GM23248 (cell line): ENCODE measurements around the gene YARS2. TPM values are rescaled to one million over a fixed set of nuclear protein-coding genes. Genes with fewer than 3 reads are reported as not detected.

Experiments
- DNase-seq: peaks from one replicate; pipeline ENCODE4 v3.0.0-alpha.2; 2015
- H2AFZ ChIP-seq: fragments of 200-600 bp; sonication (generic); 2 replicates; pipeline ENCODE4 v1.6.1; 2016; ENCODE audit warnings: antibody characterized with exemption
- H3F3A ChIP-seq: fragments of 200-600 bp; sonication (generic); 2 replicates; pipeline ENCODE4 v1.6.1; 2016; ENCODE audit warnings: mild to moderate bottlenecking, antibody characterized with exemption, mixed run types; ENCODE audit not compliant: insufficient read depth
- H3K27ac ChIP-seq: fragments of 200-600 bp; sonication (generic); 2 replicates; pipeline ENCODE4 v1.5.1; 2016; ENCODE audit warnings: mild to moderate bottlenecking
- H3K27me3 ChIP-seq: fragments of 200-600 bp; sonication (generic); replicated peaks from 2 replicates; pipeline ENCODE4 v1.6.1; 2016; ENCODE audit warnings: mild to moderate bottlenecking; ENCODE audit not compliant: insufficient read depth
- H3K36me3 ChIP-seq: fragments of 200-600 bp; sonication (generic); 2 replicates; pipeline ENCODE4 v1.6.1; 2016; ENCODE audit warnings: low read depth, mild to moderate bottlenecking
- H3K4me1 ChIP-seq: fragments of 200-600 bp; sonication (generic); 2 replicates; pipeline ENCODE4 v1.6.1; 2016; ENCODE audit warnings: mild to moderate bottlenecking; ENCODE audit not compliant: insufficient read depth
- H3K4me2 ChIP-seq: fragments of 200-600 bp; sonication (generic); one replicate; pipeline ENCODE4 v1.6.1; 2016; ENCODE audit warnings: mild to moderate bottlenecking; ENCODE audit not compliant: unreplicated experiment
- H3K4me3 ChIP-seq: fragments of 200-600 bp; sonication (generic); 2 replicates; pipeline ENCODE4 v1.5.1; 2016; ENCODE audit warnings: mild to moderate bottlenecking
- H3K79me2 ChIP-seq: fragments of 200-600 bp; sonication (generic); 2 replicates; pipeline ENCODE4 v1.6.1; 2016; ENCODE audit warnings: mild to moderate bottlenecking; ENCODE audit not compliant: insufficient read depth
- H3K9ac ChIP-seq: fragments of 200-600 bp; sonication (generic); 2 replicates; pipeline ENCODE4 v1.6.1; 2016; ENCODE audit warnings: mild to moderate bottlenecking
- H3K9me2 ChIP-seq: fragments of 200-600 bp; sonication (generic); 2 replicates; pipeline ENCODE4 v1.6.1; 2016; ENCODE audit warnings: mixed run types, mild to moderate bottlenecking, moderate library complexity; ENCODE audit not compliant: insufficient read depth
- H3K9me3 ChIP-seq: fragments of 200-600 bp; sonication (generic); one replicate; pipeline ENCODE4 v1.6.1; 2017; ENCODE audit warnings: low read depth
- H4K20me1 ChIP-seq: fragments of 200-600 bp; sonication (generic); 2 replicates; pipeline ENCODE4 v1.6.0; 2016; ENCODE audit not compliant: insufficient read depth
- EZH2 ChIP-seq: fragments of 200-600 bp; sonication (generic); IDR thresholded peaks from 2 replicates; pipeline ENCODE4 v1.6.1; 2018; ENCODE audit warnings: antibody characterized with exemption, mild to moderate bottlenecking; ENCODE audit not compliant: insufficient read depth, poor library complexity, severe bottlenecking
- EZH2phosphoT487 ChIP-seq: fragments of 200-600 bp; sonication (generic); IDR thresholded peaks from 2 replicates; pipeline ENCODE4 v1.6.1; 2018; ENCODE audit warnings: antibody characterized with exemption, moderate library complexity, mild to moderate bottlenecking, low read depth; ENCODE audit not compliant: insufficient read depth
- WGBS, 2 experiments: methylation state at CpG; one replicate each; pipeline ENCODE4 v1.1.6; 2015 to 2017; ENCODE audit warnings: low lambda C conversion rate in 2 of 2, low coverage in 1 of 2; ENCODE audit errors: missing lambda C conversion rate in 2 of 2; 5-methylcytosine and 5-hydroxymethylcytosine counted together
- in situ Hi-C: fragments of 300-500 bp; cut with MboI; formaldehyde crosslinking; loops from 2 replicates; pipeline ENCODE4 v1.15.0; 2020
- polyA plus RNA-seq: library from polyadenylated mRNA; unstranded; fragments of >200 nt; fragmentation: Nextera tagmentation; extraction: Ambion mirVana; gene quantifications from 2 replicates; pipeline ENCODE4 v1.2.1, GENCODE V29; 2016
- total RNA-seq: library from RNA; depleted of rRNA; stranded (reverse); fragments of >200 nt; shearing (Covaris generic); gene quantifications from 2 replicates; pipeline ENCODE4 v1.2.3, GENCODE V29; 2014

YARS2 gene
- total and polyA plus RNA-seq, 2 experiments from 2014 or later = 30.8 to 33.1 TPM

DNA sequence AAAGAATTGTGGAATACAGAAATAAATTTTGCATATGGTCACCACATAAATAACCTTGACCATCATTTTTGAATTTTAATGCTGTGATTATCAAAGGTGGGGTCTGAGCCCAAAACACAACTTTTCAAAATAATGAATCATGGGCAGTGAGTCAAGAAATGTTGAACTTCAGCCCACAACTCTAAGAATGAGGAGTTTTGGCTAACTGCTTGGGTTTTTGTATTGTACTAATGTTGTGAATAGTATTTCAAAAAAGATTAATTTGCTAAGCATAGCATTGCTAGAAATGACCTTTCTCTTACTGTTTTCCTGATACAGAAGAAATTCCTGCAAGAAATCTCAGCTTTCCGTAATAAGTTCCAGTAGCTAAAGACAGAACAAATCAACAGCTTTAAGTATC lies 24.4 kb upstream of the YARS2 start:
- no peaks in the 10 kb centered on the region for H3K4me1 ChIP-seq
- no peaks in the 10 kb centered on the region for H3F3A ChIP-seq
- DNase-seq = no peak
- no peaks in the 10 kb centered on the region for H4K20me1 ChIP-seq
- no peak overlapping the region for H2AFZ ChIP-seq
- WGBS, 2 experiments = 2 to 6% methylated on average over 1 of the region's 1 CpG
- no peaks in the 10 kb centered on the region for H3K79me2 ChIP-seq
- H3K36me3 ChIP-seq = no peaks in the 10 kb centered on the region
- no peak overlapping the region for H3K4me2 ChIP-seq
- H3K4me3 ChIP-seq = no peak overlapping the region
- H3K27me3 ChIP-seq = no peaks in the 10 kb centered on the region
- H3K9ac ChIP-seq = no peak overlapping the region
- no peak overlapping the region for H3K27ac ChIP-seq
- in situ Hi-C loops = no loop called here
- TF ChIP-seq EZH2 (no peak), EZH2phosphoT487 (no peak)
- H3K9me3 ChIP-seq = no peaks in the 10 kb centered on the region
- H3K9me2 ChIP-seq = no peaks in the 10 kb centered on the region

DNA sequence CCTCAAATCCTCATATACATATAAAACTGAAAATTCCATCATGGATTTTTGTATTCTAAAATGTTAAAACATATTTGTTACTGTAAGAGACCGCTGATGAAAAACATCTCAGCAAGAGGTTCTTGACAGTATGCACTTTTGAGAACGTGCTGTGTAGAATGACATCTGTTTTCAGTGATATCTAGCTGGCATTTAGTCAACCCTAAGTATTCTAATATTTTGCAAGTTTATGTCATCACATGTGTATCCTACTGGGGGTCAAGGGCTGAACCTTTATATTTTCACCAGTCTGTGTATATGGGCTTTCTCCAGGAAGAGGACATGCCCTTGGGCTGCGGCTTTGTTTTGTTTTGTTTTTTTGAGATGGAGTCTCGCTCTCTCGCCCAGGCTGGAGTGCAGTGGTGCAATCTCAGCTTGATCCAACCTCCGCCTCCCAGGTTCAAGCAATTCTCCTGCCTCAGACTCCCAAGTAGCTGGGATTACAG lies 22.0 kb upstream of the YARS2 start:
- no peak overlapping the region for H2AFZ ChIP-seq
- no peak overlapping the region for H3K9ac ChIP-seq
- H3K79me2 ChIP-seq = no peaks in the 10 kb centered on the region
- no peak overlapping the region for H3K4me3 ChIP-seq
- H4K20me1 ChIP-seq = no peaks in the 10 kb centered on the region
- TF ChIP-seq EZH2phosphoT487 (no peak), EZH2 (no peak)
- no peaks in the 10 kb centered on the region for H3F3A ChIP-seq
- H3K4me1 ChIP-seq = no peaks in the 10 kb centered on the region
- no peaks in the 10 kb centered on the region for H3K36me3 ChIP-seq
- in situ Hi-C loops = no loop called here
- no peak overlapping the region for H3K4me2 ChIP-seq
- no peak overlapping the region for H3K27ac ChIP-seq
- H3K27me3 ChIP-seq = no peaks in the 10 kb centered on the region
- DNase-seq = no peak
- WGBS, 2 experiments = 7 to 17% methylated on average over 6 of the region's 6 CpGs
- H3K9me3 ChIP-seq = no peaks in the 10 kb centered on the region
- no peaks in the 10 kb centered on the region for H3K9me2 ChIP-seq

DNA sequence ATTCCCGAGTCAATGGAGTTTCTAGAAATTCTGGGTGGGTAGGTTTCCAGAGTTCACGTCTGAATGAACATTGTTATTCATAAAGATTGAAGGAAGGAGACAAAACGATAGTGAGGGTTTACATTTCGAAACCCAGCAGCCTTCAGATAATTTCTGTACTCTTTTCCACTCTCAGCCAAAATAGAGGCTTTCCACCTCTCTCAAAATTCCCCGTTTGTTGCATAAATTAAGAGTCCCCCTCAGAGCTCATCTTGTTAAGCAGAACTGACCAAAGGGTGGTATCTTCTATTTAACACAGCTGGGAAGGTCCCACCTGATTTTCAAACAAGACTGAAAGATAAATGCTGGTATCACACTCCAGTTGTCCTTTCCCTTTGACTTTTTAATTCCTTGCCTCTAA lies 21.5 kb upstream of the YARS2 start:
- no peak for DNase-seq
- Histone ChIP-seq H3K4me2 (no peak overlapping the region), H3K9me3 (no peaks in the 10 kb centered on the region), H3K9me2 (no peaks in the 10 kb centered on the region), H2AFZ (no peak overlapping the region), H3K27me3 (no peaks in the 10 kb centered on the region), H3K79me2 (no peaks in the 10 kb centered on the region), H4K20me1 (no peaks in the 10 kb centered on the region), H3K4me3 (no peak overlapping the region), H3K27ac (no peak overlapping the region), H3K9ac (no peak overlapping the region), H3K36me3 (no peaks in the 10 kb centered on the region), H3F3A (no peaks in the 10 kb centered on the region), H3K4me1 (no peaks in the 10 kb centered on the region)
- WGBS, 2 experiments = 23 to 30% methylated on average over 5 of the region's 5 CpGs
- TF ChIP-seq EZH2phosphoT487 (no peak), EZH2 (no peak)
- in situ Hi-C loops = no loop called here

DNA sequence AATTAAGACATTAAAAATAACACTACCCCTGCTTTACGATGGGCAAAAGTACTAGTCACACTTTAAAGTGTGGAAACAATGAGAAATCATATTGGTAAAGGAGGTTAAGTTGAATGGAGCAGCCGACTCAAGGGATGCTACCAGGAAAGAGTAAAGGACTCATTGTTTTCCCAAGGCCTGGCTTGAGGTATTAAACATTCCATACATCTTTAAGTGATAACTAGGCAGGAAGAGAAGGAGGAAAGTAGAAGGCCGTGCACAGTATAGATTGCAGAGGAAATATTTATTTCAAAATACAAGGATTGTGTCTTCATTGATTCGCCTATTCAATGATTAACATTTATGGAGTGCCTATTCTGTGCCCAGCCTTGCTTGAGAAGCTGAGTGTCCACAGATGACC lies 20.6 kb upstream of the YARS2 start:
- H2AFZ ChIP-seq = no peak overlapping the region
- H3K9me2 ChIP-seq = no peaks in the 10 kb centered on the region
- no peak overlapping the region for H3K9ac ChIP-seq
- 27 to 37% methylated on average over 4 of the region's 4 CpGs for WGBS, 2 experiments
- no peak overlapping the region for H3K27ac ChIP-seq
- H3K4me1 ChIP-seq = no peaks in the 10 kb centered on the region
- H4K20me1 ChIP-seq = no peaks in the 10 kb centered on the region
- TF ChIP-seq EZH2phosphoT487 (no peak), EZH2 (no peak)
- in situ Hi-C loops = no loop called here
- no peaks in the 10 kb centered on the region for H3K27me3 ChIP-seq
- H3F3A ChIP-seq = no peaks in the 10 kb centered on the region
- no peak overlapping the region for H3K4me3 ChIP-seq
- no peaks in the 10 kb centered on the region for H3K9me3 ChIP-seq
- no peaks in the 10 kb centered on the region for H3K36me3 ChIP-seq
- H3K4me2 ChIP-seq = no peak overlapping the region
- no peak for DNase-seq
- no peaks in the 10 kb centered on the region for H3K79me2 ChIP-seq

DNA sequence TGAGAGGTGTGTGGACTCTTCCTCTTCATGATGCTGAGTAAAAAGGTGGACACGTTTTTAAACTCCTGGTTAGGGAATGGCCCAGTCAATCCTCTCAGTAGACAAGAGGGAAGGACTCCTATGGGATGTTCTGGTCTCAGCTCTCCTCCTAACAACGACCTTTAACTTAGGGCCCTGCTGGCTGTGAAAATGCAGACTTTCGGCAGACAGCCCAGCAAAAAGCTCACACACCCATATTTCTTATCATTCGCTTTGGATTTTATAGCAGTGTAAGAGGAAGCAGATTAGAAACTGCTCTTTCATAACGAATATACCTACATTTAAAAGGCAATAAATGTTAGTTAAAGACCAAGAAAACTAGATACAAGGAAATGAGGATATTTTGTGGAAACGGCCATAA lies 18.0 kb upstream of the YARS2 start:
- no peaks in the 10 kb centered on the region for H4K20me1 ChIP-seq
- 10 to 13% methylated on average over 6 of the region's 6 CpGs for WGBS, 2 experiments
- no peak overlapping the region for H3K27ac ChIP-seq
- H3K36me3 ChIP-seq = no peaks in the 10 kb centered on the region
- no peaks in the 10 kb centered on the region for H3K9me3 ChIP-seq
- in situ Hi-C loops = loop anchor here (25.0 kb wide), 1 partner anchor 664 kb away; the partner anchor contains the start of gene SYT10
- DNase-seq = no peak
- no peak overlapping the region for H3K4me3 ChIP-seq
- no peak overlapping the region for H3K9ac ChIP-seq
- H3K27me3 ChIP-seq = no peaks in the 10 kb centered on the region
- H3K9me2 ChIP-seq = no peaks in the 10 kb centered on the region
- no peaks in the 10 kb centered on the region for H3K79me2 ChIP-seq
- TF ChIP-seq EZH2 = no peak
- no peak for TF ChIP-seq EZH2phosphoT487
- no peaks in the 10 kb centered on the region for H3F3A ChIP-seq
- H2AFZ ChIP-seq = no peak overlapping the region
- H3K4me1 ChIP-seq = no peaks in the 10 kb centered on the region
- H3K4me2 ChIP-seq = no peak overlapping the region
